ENCODE data around the gene RNF26. TPM values are rescaled to one million over a fixed set of nuclear protein-coding genes. Genes with fewer than 3 reads are reported as not detected.

RNF26 gene
- total and polyA plus RNA-seq, 4 donors, result 6.3 to 19.1 (median 11.1) TPM

DNA sequence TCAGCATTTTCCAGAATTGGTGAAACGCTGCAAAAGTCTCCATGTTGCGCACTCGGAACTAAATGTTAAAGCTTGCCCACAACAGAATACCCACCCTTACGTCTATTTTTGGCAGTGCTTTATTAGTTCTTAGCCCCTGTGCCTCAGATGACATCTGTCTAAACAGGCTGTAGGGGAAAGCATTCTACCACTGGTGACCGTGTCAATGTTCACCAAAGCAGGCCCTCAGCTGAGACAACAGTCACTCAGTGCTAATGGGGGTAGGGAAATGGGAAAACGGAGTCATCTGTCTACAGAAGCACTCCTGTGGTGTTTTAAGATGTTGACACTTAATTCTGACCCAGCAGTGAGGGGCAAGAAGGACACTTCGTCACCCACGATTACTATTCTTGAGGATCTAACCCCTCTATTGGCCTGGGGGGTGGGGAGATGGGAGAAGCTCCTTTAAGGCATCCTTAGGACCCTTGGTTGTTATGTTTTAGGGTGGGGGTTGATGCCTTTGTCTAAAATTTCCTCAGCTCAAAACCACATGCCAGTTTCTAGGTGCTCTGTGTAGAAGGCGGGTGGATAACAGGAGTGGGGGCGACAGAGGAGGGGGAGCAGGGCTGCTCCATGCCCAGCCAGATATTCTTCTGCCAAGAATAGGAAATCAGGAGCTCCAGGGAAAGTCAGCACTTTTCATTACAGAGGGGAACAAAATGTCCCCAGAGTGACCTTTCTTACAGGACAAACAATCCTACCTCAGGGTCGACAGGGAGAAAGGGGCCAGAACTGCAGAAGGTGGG, 27.8 kb downstream of the RNF26 start:
- H3K27me3 ChIP-seq (ENCODE audit: control insufficient read depth in 4 of 4, insufficient read depth in 4 of 4, low read length in 3 of 4), result no peaks in the 10 kb centered on the region
- no peaks in the 10 kb centered on the region for H3K9me3 ChIP-seq (ENCODE audit: control insufficient read depth in 4 of 4, low read length in 3 of 4)
- DNase-seq (ENCODE audit: low spot score), result no peak
- peak overlapping the region in 2 of 3 donors; percentile 58 to 73 for H3K4me3 ChIP-seq (ENCODE audit: low read depth in 1 of 3, low read length in 3 of 3)
- peak overlapping the region; percentile 57 to 80 for H3K27ac ChIP-seq (ENCODE audit: low read depth in 1 of 2, low read length in 2 of 2)
- H3K9ac ChIP-seq (ENCODE audit: low read depth in 1 of 2, low read length in 2 of 2), result peak overlapping the region; percentile 5 to 40
- 66% methylated on average over 11 of the region's 11 CpGs for WGBS
- peaks cover 0 to 19% (median 11%) of the 10 kb centered on the region in 4 donors for H3K36me3 ChIP-seq (ENCODE audit: control insufficient read depth in 4 of 4, insufficient read depth in 3 of 4, low read depth in 1 of 4, low read length in 3 of 4)
- H3K4me1 ChIP-seq (ENCODE audit: control insufficient read depth in 4 of 4, insufficient read depth in 4 of 4, low read length in 3 of 4), result peaks cover 15 to 59% (median 44%) of the 10 kb centered on the region in 4 donors
- TF ChIP-seq RXRA (IDR thresholded peaks at IDR 0.05) (peak in 1 of 2 donors; percentile 31), CTCF (IDR thresholded peaks at IDR 0.05; ENCODE audit: low read depth, low read length, missing input control) (no peak)
- TF ChIP-seq, protein P1, sequence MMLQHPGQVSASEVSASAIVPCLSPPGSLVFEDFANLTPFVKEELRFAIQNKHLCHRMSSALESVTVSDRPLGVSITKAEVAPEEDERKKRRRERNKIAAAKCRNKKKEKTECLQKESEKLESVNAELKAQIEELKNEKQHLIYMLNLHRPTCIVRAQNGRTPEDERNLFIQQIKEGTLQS (IDR thresholded peaks at IDR 0.05), result no peak

DNA sequence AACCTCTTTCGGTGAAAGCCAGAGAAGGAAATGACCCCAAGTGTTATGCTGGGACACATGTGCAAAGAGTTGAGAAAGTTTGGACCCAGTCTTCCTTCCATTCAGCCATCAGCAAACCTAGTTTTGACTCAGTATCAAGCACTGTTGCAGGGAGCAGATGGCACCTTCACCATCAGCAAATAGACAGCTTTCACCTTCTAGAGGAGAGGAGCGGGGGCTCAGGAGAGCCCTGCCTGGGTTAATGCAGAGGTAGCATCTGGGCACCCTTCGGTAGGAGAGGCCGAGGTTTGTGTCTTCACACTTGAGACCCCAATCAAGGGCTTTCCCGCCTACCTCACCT, 28.4 kb downstream of the RNF26 start:
- no peak for TF ChIP-seq RXRA (IDR thresholded peaks at IDR 0.05)
- TF ChIP-seq SP1 (IDR thresholded peaks at IDR 0.05), result no peak
- no peak for TF ChIP-seq YY1 (IDR thresholded peaks at IDR 0.05)
- Histone ChIP-seq H3K4me3 (ENCODE audit: low read depth in 1 of 3, low read length in 3 of 3) (peak overlapping the region; percentile 52 to 73 (median 58)), H3K27ac (ENCODE audit: low read depth in 1 of 2, low read length in 2 of 2) (peak overlapping the region; percentile 57 to 80), H3K9ac (ENCODE audit: low read depth in 1 of 2, low read length in 2 of 2) (peak overlapping the region in 1 of 2 donors; percentile 68), H3K36me3 (ENCODE audit: control insufficient read depth in 4 of 4, insufficient read depth in 3 of 4, low read depth in 1 of 4, low read length in 3 of 4) (peaks cover 0 to 16% (median 11%) of the 10 kb centered on the region in 4 donors), H3K9me3 (ENCODE audit: control insufficient read depth in 4 of 4, low read length in 3 of 4) (no peaks in the 10 kb centered on the region), H3K27me3 (ENCODE audit: control insufficient read depth in 4 of 4, insufficient read depth in 4 of 4, low read length in 3 of 4) (no peaks in the 10 kb centered on the region), H3K4me1 (ENCODE audit: control insufficient read depth in 4 of 4, insufficient read depth in 4 of 4, low read length in 3 of 4) (peaks cover 17 to 65% (median 50%) of the 10 kb centered on the region in 4 donors)
- no peak for DNase-seq (ENCODE audit: low spot score)
- 67% methylated on average over 5 of the region's 5 CpGs for WGBS

DNA sequence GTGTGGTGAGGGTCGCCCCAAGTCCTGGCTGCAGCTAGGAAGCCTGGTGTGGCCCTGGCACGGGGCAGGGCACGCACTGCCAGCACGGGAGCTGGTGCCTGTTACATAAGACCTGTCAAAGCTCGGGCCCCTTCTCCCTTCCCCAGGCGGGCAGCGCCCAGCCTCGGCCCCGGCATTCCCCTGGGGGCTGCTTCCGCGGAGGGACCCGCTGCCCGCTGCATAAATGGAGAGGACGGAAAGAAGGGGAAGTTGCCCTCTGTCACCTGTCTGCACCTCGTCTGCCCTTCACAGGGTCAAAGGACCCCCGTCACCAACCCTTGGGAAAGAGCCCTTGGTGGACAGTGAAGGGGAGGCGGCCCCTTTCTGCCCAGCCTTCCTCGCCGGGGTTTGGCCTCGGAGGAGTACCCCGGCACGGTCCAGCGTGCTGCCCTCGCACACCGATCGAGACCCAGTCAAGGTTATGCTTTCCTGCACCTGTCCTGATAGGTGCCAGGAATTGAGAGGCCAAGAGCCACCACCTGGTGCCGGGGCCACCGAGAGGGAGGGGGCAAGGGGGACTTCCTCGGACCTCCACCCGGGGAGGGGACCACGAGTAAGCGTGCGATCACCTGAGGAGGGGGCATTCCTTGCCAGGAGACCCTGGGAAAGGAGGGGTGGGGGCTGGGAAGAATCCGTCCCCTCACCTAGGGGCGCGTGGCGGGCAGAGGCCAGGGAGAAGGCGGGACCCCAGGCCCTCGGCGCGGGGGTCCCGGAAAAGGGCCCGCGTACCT, 28.9 kb downstream of the RNF26 start:
- Histone ChIP-seq H3K36me3 (ENCODE audit: control insufficient read depth in 4 of 4, insufficient read depth in 3 of 4, low read depth in 1 of 4, low read length in 3 of 4) (peaks cover 0 to 11% (median 8%) of the 10 kb centered on the region in 4 donors), H3K9ac (ENCODE audit: low read depth in 1 of 2, low read length in 2 of 2) (peak overlapping the region in 1 of 2 donors; percentile 68), H3K4me1 (ENCODE audit: control insufficient read depth in 4 of 4, insufficient read depth in 4 of 4, low read length in 3 of 4) (peaks cover 20 to 71% (median 55%) of the 10 kb centered on the region in 4 donors), H3K9me3 (ENCODE audit: control insufficient read depth in 4 of 4, low read length in 3 of 4) (no peaks in the 10 kb centered on the region), H3K27ac (ENCODE audit: low read depth in 1 of 2, low read length in 2 of 2) (peak overlapping the region; percentile 57 to 80), H3K4me3 (ENCODE audit: low read depth in 1 of 3, low read length in 3 of 3) (peak overlapping the region; percentile 52 to 73 (median 58)), H3K27me3 (ENCODE audit: control insufficient read depth in 4 of 4, insufficient read depth in 4 of 4, low read length in 3 of 4) (no peaks in the 10 kb centered on the region)
- TF ChIP-seq RXRA (IDR thresholded peaks at IDR 0.05) (no peak), FOXA2 (IDR thresholded peaks at IDR 0.05) (no peak), ZBTB33 (IDR thresholded peaks at IDR 0.05) (no peak), SP1 (IDR thresholded peaks at IDR 0.05) (no peak), HNF4G (IDR thresholded peaks at IDR 0.05) (no peak), TAF1 (conservative IDR thresholded peaks at IDR 0.05) (no peak), JUND (IDR thresholded peaks at IDR 0.05) (no peak), NR2F2 (IDR thresholded peaks at IDR 0.05) (no peak), HNF4A (conservative IDR thresholded peaks at IDR 0.05) (no peak), YY1 (IDR thresholded peaks at IDR 0.05) (no peak), GABPA (IDR thresholded peaks at IDR 0.05 in 1 of 2, conservative IDR thresholded peaks at IDR 0.05 in 1 of 2) (no peak), MAX (IDR thresholded peaks at IDR 0.05) (no peak), RAD21 (IDR thresholded peaks at IDR 0.05) (no peak), EGR1 (IDR thresholded peaks at IDR 0.05; ENCODE audit: low read depth in 2 of 2) (no peak), FOXA1 (IDR thresholded peaks at IDR 0.05) (no peak)
- TF ChIP-seq, protein P1 (IDR thresholded peaks at IDR 0.05), result no peak
- TF ChIP-seq, protein P2, sequence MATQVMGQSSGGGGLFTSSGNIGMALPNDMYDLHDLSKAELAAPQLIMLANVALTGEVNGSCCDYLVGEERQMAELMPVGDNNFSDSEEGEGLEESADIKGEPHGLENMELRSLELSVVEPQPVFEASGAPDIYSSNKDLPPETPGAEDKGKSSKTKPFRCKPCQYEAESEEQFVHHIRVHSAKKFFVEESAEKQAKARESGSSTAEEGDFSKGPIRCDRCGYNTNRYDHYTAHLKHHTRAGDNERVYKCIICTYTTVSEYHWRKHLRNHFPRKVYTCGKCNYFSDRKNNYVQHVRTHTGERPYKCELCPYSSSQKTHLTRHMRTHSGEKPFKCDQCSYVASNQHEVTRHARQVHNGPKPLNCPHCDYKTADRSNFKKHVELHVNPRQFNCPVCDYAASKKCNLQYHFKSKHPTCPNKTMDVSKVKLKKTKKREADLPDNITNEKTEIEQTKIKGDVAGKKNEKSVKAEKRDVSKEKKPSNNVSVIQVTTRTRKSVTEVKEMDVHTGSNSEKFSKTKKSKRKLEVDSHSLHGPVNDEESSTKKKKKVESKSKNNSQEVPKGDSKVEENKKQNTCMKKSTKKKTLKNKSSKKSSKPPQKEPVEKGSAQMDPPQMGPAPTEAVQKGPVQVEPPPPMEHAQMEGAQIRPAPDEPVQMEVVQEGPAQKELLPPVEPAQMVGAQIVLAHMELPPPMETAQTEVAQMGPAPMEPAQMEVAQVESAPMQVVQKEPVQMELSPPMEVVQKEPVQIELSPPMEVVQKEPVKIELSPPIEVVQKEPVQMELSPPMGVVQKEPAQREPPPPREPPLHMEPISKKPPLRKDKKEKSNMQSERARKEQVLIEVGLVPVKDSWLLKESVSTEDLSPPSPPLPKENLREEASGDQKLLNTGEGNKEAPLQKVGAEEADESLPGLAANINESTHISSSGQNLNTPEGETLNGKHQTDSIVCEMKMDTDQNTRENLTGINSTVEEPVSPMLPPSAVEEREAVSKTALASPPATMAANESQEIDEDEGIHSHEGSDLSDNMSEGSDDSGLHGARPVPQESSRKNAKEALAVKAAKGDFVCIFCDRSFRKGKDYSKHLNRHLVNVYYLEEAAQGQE (IDR thresholded peaks at IDR 0.05), result no peak
- 23% methylated on average over 44 of the region's 44 CpGs for WGBS
- no peak for DNase-seq (ENCODE audit: low spot score)

Measured in liver (tissue), 9 donors.